Mesenchymal stem cell (in vitro differentiated cells and primary cell): Measurements from ENCODE around the gene GABRA4.

ENCODE experiments used
- DNase-seq: peaks from one replicate; pipeline ENCODE4 v3.0.0-alpha.2; 2013
- H2AFZ ChIP-seq: one replicate; pipeline ENCODE4 v1.6.1; 2013; ENCODE audit warnings: low read depth, mild to moderate bottlenecking, control low read depth, inconsistent platforms, low read length, moderate library complexity
- H2AK5ac ChIP-seq: 2 replicates; pipeline ENCODE4 v1.6.1; 2013; ENCODE audit warnings: low read length, moderate library complexity, mild to moderate bottlenecking, inconsistent platforms; ENCODE audit not compliant: severe bottlenecking
- H2BK120ac ChIP-seq: one replicate; pipeline ENCODE4 v1.6.1; 2013; ENCODE audit warnings: low read depth, mild to moderate bottlenecking, inconsistent platforms, low read length, moderate library complexity
- H2BK12ac ChIP-seq, 2 experiments: one replicate each; pipeline ENCODE4 v1.6.1; 2013; ENCODE audit warnings: inconsistent platforms in 2 of 2, low read length in 2 of 2, mild to moderate bottlenecking in 2 of 2, moderate library complexity in 2 of 2, control low read depth in 1 of 2
- H2BK15ac ChIP-seq: one replicate; pipeline ENCODE4 v1.6.1; 2013; ENCODE audit warnings: mild to moderate bottlenecking, low read depth, inconsistent platforms; ENCODE audit not compliant: poor library complexity, severe bottlenecking
- H2BK5ac ChIP-seq: 2 replicates; pipeline ENCODE4 v1.6.1; 2013; ENCODE audit warnings: low read depth, mild to moderate bottlenecking, low read length, control low read depth, inconsistent platforms; ENCODE audit not compliant: poor library complexity, severe bottlenecking
- H3K14ac ChIP-seq, 2 experiments: one replicate each; pipeline ENCODE4 v1.6.1; 2013; ENCODE audit warnings: inconsistent platforms in 2 of 2, low read length in 2 of 2, control low read depth in 1 of 2, mild to moderate bottlenecking in 1 of 2, moderate library complexity in 1 of 2
- H3K18ac ChIP-seq, 2 experiments: one replicate each; pipeline ENCODE4 v1.6.1; 2013; ENCODE audit warnings: inconsistent platforms in 2 of 2, low read length in 2 of 2, control low read depth in 1 of 2, low read depth in 1 of 2, mild to moderate bottlenecking in 1 of 2
- H3K23ac ChIP-seq, 2 experiments: one replicate each; pipeline ENCODE4 v1.6.1; 2013; ENCODE audit warnings: inconsistent platforms in 2 of 2, low read length in 2 of 2, mild to moderate bottlenecking in 2 of 2, moderate library complexity in 2 of 2, control low read depth in 1 of 2
- H3K27ac ChIP-seq: 2 replicates; pipeline ENCODE4 v1.5.1; 2013; ENCODE audit warnings: mild to moderate bottlenecking, moderate library complexity, low read length, control low read depth, inconsistent platforms; ENCODE audit not compliant: poor library complexity, severe bottlenecking
- H3K27me3 ChIP-seq, 2 experiments: 2 replicates each; pipeline versions ENCODE4 v1.6.1 to v1.7.0; 2013; ENCODE audit warnings: low read length in 2 of 2, mild to moderate bottlenecking in 2 of 2, moderate library complexity in 2 of 2, control low read depth in 1 of 2, inconsistent platforms in 1 of 2; ENCODE audit not compliant: control insufficient read depth in 1 of 2, insufficient read depth in 1 of 2
- H3K36me3 ChIP-seq, 2 experiments: 2 replicates each; pipeline versions ENCODE4 v1.6.1 to v1.7.0; 2013; ENCODE audit warnings: low read length in 2 of 2, control low read depth in 1 of 2, inconsistent platforms in 1 of 2, low read depth in 1 of 2, mild to moderate bottlenecking in 1 of 2; ENCODE audit not compliant: insufficient read depth in 2 of 2, control insufficient read depth in 1 of 2
- H3K4ac ChIP-seq, 2 experiments: one replicate each; pipeline ENCODE4 v1.6.1; 2013; ENCODE audit warnings: inconsistent platforms in 2 of 2, low read length in 2 of 2, mild to moderate bottlenecking in 2 of 2, moderate library complexity in 2 of 2, control low read depth in 1 of 2, low read depth in 1 of 2
- H3K4me1 ChIP-seq: 2 replicates; pipeline ENCODE4 v1.6.1; 2013; ENCODE audit warnings: low read depth, low read length, control low read depth; ENCODE audit not compliant: control insufficient read depth, insufficient read depth
- H3K4me2 ChIP-seq: 2 replicates; pipeline ENCODE4 v1.6.1; 2013; ENCODE audit warnings: low read length, mild to moderate bottlenecking, inconsistent platforms; ENCODE audit not compliant: poor library complexity, severe bottlenecking
- H3K4me3 ChIP-seq, 2 experiments: 2 replicates each; pipeline versions ENCODE4 v1.5.1 to v1.7.0; 2013; ENCODE audit warnings: low read length in 2 of 2, mild to moderate bottlenecking in 2 of 2, control low read depth in 1 of 2, low read depth in 1 of 2; ENCODE audit not compliant: insufficient read depth in 1 of 2
- H3K79me1 ChIP-seq: replicated peaks from 2 replicates; pipeline ENCODE4 v1.6.1; 2013; ENCODE audit warnings: mild to moderate bottlenecking, control low read depth, low read length, inconsistent platforms; ENCODE audit not compliant: poor library complexity, severe bottlenecking
- H3K9ac ChIP-seq: 2 replicates; pipeline ENCODE4 v1.7.0; 2013; ENCODE audit warnings: mild to moderate bottlenecking, low read length, moderate library complexity
- H3K9me3 ChIP-seq: 2 replicates; pipeline ENCODE4 v1.7.0; 2013; ENCODE audit warnings: mild to moderate bottlenecking, low read length; ENCODE audit not compliant: control insufficient read depth
- H4K8ac ChIP-seq: one replicate; pipeline ENCODE4 v1.6.1; 2013; ENCODE audit warnings: inconsistent platforms, mild to moderate bottlenecking, low read length, moderate library complexity
- H4K91ac ChIP-seq: one replicate; pipeline ENCODE4 v1.6.1; 2013; ENCODE audit warnings: mild to moderate bottlenecking, low read length, inconsistent platforms
- WGBS: methylation state at CpG from one replicate; pipeline ENCODE4 v1.1.7; 2013; ENCODE audit warnings: mixed read lengths; 5-methylcytosine and 5-hydroxymethylcytosine counted together

Gene GABRA4

DNA sequence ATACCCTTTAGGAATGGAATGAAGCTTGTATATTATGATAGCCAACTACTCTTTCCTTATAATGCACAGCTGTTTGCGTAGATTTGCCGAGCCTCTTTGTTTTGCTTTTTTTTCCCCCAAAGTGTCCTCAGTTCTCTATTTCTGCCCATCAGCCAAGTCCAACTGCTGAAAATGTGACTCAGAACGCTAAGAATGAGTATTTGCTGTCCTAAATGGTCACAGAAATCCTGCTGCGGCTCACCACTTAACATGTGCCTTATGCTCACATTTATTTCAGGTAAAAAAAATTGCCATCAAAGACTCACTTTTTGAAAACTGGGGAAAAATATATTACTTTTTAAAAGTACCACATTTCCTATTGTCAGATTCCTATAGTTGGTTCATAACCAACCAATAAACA is 36.9 kb downstream of the GABRA4 start:
- Histone ChIP-seq H3K79me1 (no peaks in the 10 kb centered on the region), H2BK15ac (no peak overlapping the region), H3K9ac (no peak overlapping the region), H3K27ac (no peak overlapping the region), H4K91ac (no peak overlapping the region), H3K18ac (no peak overlapping the region), H2BK12ac (no peak overlapping the region), H3K36me3 (no peaks in the 10 kb centered on the region), H3K4me2 (no peak overlapping the region), H2BK5ac (no peak overlapping the region), H4K8ac (no peak overlapping the region), H3K23ac (no peak overlapping the region), H3K14ac (no peak overlapping the region), H3K27me3 (no peaks in the 10 kb centered on the region), H3K4me1 (no peaks in the 10 kb centered on the region), H3K4ac (no peak overlapping the region), H3K9me3 (no peaks in the 10 kb centered on the region), H2BK120ac (no peak overlapping the region), H2AK5ac (no peak overlapping the region), H2AFZ (no peak overlapping the region), H3K4me3 (no peak overlapping the region)
- DNase-seq = no peak
- 64% methylated on average over 4 of the region's 4 CpGs for WGBS

GRCh38 chr4:46955601-46956000 is 37.8 kb downstream of the GABRA4 start:
- no peak for DNase-seq
- H3K23ac ChIP-seq = no peak overlapping the region
- H2BK15ac ChIP-seq = no peak overlapping the region

GRCh38 chr4:46954643-46955042 is 38.7 kb downstream of the GABRA4 start:
- Histone ChIP-seq H3K4me2 (no peak overlapping the region), H3K9ac (no peak overlapping the region), H4K91ac (no peak overlapping the region), H3K79me1 (no peaks in the 10 kb centered on the region), H4K8ac (no peak overlapping the region), H3K27me3 (no peaks in the 10 kb centered on the region), H3K14ac (no peak overlapping the region), H3K9me3 (no peaks in the 10 kb centered on the region), H2AK5ac (no peak overlapping the region), H3K27ac (no peak overlapping the region), H2BK5ac (no peak overlapping the region), H3K4ac (no peak overlapping the region), H2BK12ac (no peak overlapping the region), H3K4me3 (no peak overlapping the region), H2AFZ (no peak overlapping the region), H2BK120ac (no peak overlapping the region), H3K18ac (no peak overlapping the region), H3K4me1 (no peaks in the 10 kb centered on the region), H2BK15ac (no peak overlapping the region), H3K36me3 (no peaks in the 10 kb centered on the region), H3K23ac (no peak overlapping the region)
- no peak for DNase-seq

More at GRCh38 chr4:46955601-46956000, 37.8 kb downstream of the GABRA4 start:
- no peak overlapping the region for H3K4me3 ChIP-seq
- no peak overlapping the region for H3K18ac ChIP-seq
- no peak overlapping the region for H3K27ac ChIP-seq
- H2BK120ac ChIP-seq = no peak overlapping the region
- H3K9ac ChIP-seq = no peak overlapping the region
- H4K8ac ChIP-seq = no peak overlapping the region
- no peaks in the 10 kb centered on the region for H3K79me1 ChIP-seq
- H2BK12ac ChIP-seq = no peak overlapping the region
- no peak overlapping the region for H3K4ac ChIP-seq
- H2BK5ac ChIP-seq = no peak overlapping the region
- no peaks in the 10 kb centered on the region for H3K27me3 ChIP-seq
- H3K36me3 ChIP-seq = no peaks in the 10 kb centered on the region
- no peak overlapping the region for H2AFZ ChIP-seq
- H2AK5ac ChIP-seq = no peak overlapping the region
- no peaks in the 10 kb centered on the region for H3K4me1 ChIP-seq
- H3K4me2 ChIP-seq = no peak overlapping the region
- no peaks in the 10 kb centered on the region for H3K9me3 ChIP-seq
- H3K14ac ChIP-seq = no peak overlapping the region
- H4K91ac ChIP-seq = no peak overlapping the region

DNA sequence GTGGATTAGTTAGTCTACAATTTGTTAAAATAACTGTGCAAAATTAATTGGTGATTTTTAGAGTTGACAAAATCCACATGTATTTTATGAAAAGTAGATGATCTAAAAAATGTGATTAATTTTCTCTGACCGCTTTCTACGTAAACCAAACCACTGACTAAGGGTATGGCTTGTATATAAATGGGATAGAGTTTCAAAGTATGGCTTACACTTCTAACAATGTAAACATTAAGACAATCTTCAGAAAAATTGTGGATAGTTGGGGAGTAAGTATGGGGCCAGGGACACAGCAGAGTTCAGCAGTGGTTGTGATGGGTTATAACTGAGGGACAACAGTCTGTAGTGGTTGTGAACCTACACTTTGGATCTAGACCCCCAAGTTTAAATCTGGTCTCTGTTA is 39.8 kb downstream of the GABRA4 start:
- Histone ChIP-seq H2AK5ac (no peak overlapping the region), H4K91ac (no peak overlapping the region), H3K4me1 (no peaks in the 10 kb centered on the region), H2BK120ac (no peak overlapping the region), H2AFZ (no peak overlapping the region), H3K4ac (no peak overlapping the region), H2BK15ac (no peak overlapping the region), H3K4me2 (no peak overlapping the region), H3K18ac (no peak overlapping the region), H3K27ac (no peak overlapping the region), H3K4me3 (no peak overlapping the region), H2BK5ac (no peak overlapping the region), H3K79me1 (no peaks in the 10 kb centered on the region), H3K14ac (no peak overlapping the region), H3K23ac (no peak overlapping the region), H3K9ac (no peak overlapping the region), H3K27me3 (no peaks in the 10 kb centered on the region), H3K9me3 (no peaks in the 10 kb centered on the region), H4K8ac (no peak overlapping the region), H3K36me3 (no peaks in the 10 kb centered on the region), H2BK12ac (no peak overlapping the region)
- no CpG with 5 or more reads among the region's 2 CpGs for WGBS
- no peak for DNase-seq
